ENCODE measurements around the gene NSG1.

NSG1 gene

DNA sequence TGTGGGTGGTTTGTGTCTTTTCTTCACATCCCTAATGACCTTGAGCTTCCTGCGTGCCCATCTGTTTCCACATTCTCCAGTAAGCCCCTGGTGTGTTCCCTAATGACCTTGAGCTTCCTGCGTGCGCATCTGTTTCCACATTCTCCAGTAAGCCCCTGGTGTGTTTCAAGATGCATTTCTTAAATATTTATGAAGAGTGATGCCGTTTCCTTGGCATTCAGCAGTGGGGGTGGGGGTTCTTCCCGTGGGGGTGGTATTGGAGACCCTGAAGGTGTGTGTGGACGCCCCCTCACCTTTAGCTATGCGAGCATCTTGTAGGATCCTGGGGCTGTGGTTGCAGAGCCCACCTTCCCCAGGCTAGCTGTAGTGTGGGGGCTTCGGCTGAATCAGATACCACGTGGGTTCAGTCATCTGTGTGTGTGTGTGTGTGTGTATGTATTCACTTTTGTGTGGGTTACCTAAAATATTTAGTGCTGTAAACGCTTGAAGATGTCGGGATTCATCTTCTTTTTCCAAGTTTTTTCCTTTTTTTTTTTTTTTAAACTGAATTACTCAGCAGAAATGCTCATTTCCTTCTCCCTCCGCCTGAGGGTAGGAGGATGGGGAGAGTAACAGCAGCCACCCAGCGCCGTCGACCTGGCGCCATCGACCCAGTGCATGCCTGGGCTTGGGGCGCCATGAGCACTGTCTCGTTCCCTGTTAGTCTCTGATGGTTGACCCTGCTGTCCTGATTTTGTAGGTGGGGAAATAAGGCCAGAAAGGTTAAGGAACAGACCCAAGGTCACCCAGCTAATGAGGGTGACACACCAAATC is 9.9 kb downstream of the NSG1 start:
- DNase-seq (ENCODE audit: low read depth): no peak

DNA sequence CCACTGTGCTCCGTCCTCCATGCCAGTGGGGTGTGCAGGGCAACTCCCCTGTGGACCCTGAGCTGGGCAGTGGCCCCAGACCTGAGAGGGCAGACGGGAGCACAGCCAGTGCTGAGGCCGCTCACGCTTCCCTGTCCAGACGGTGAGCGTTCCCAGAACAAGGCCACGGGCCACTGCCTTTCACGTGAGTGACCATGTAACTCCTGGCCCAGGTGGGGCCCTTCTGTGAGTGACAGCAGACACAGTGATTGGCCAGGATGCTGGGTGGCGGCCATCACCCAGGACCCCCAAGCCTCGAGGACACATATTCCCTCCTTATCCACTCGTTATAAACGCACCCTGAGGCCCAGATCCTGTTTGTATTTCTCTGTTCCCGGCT is 10.5 kb downstream of the NSG1 start:
- no peak for DNase-seq (ENCODE audit: low read depth)

- DNase-seq (ENCODE audit: low read depth): no peak
Observed at GRCh38 chr4:4398430-4398829, 11.5 kb downstream of the NSG1 start.

DNA sequence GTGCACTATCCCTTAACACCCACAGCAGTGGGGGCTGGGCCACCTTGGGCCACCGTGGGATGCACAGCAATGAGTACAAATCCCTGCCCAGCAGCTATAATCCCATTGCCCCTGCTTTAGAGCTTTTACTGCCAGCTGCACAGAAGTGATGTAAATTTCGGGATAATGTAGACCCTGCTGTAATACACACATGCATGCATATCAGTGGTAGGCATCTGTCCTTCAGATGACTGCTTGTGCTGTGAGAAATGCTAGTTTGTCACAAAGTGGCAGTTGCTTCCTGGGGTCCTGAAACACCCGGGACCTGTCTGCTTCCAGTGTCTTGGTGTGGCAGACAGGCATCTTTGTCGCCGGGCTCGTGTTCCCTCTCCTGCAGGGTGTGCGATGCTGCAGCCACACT is 14.1 kb downstream of the NSG1 start:
- no peak for DNase-seq (ENCODE audit: low read depth)

GRCh38 chr4:4402966-4403365 is 16.1 kb downstream of the NSG1 start:
- no peak for DNase-seq (ENCODE audit: low read depth)

GRCh38 chr4:4405358-4405962 is 18.6 kb downstream of the NSG1 start:
- DNase-seq (ENCODE audit: low read depth): no peak

DNA sequence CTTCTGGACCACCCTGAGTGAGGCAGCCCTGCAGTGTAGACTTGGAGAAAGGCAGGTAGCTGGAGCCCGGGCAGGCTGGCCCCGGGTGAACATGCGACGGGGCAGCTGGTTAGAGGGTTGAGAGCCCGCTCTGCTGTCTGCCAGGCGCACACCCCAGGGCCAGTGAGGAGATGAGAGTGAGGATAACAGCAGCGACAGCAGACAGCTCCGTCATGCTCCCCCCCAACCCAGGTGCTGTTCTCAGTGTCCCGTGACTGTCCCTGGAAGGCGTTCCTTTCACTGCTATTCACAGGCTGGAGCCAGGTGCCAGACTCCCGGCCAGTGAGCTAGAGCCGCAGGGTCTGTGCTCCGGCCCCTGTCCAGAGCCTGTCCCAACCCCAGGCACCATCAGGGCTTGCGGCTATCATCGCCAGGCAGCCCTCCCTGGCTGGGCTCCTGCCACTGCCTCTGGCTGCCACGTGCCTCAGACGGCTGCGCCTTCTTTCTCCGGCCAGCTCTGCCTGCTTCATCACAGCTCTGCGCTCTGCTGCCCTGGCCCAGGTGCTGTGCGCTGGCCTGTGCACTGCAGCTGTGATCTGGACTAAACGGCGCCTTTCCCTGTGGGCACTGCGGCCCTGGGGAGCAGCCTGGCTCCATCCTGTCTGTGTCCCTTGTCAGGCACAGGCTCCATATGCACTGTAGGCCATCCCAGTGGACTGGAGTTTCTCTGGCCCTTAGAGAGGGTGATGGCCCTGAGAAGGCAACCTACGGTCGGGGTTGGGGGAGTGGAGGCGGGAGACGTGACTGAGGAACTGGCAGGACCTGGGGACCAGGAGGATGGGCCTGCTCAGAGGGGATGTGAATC is 19.8 kb downstream of the NSG1 start:
- DNase-seq (ENCODE audit: low read depth): no peak

DNA sequence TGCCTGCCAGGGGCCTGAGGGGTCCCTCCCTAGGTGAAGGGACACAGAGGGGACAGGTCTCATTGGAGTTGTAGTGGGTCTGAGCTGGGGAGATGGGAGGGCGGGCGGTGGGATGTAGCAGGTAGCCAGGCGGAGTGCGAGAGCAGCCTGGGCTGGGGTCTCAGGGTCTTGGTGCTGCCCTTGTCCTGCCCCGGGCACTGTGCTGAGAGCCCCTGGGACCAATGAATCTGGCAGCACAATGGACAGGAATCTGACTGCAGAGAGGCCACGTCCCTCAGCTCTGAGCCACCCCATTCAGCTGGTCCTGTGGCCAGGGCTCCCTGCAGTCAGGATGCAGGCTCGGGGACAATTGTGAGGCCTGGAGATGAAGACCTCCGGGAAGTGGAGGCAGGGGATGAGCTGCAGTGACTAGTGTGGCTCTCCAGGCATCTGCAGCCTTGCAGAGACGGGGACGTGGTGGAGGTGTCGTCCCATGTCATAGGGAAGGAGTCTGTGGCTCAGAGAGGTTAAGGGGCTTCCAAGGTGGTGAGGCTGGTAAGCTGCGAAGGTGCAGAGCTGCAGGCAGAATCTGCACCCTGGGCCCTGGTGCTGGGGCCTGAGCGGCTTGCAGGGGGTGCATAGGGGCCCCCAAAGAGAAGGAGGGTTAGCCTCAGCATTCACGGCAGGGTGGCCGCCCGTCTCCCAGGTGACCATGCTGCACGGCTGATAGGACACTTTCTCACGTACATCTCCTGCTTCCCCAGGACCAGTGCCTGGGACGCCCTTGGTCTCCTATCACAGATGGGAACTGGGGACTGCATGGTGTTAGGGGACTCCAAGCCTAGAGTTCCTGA is 20.6 kb downstream of the NSG1 start:
- DNase-seq (ENCODE audit: low read depth): no peak

DNA sequence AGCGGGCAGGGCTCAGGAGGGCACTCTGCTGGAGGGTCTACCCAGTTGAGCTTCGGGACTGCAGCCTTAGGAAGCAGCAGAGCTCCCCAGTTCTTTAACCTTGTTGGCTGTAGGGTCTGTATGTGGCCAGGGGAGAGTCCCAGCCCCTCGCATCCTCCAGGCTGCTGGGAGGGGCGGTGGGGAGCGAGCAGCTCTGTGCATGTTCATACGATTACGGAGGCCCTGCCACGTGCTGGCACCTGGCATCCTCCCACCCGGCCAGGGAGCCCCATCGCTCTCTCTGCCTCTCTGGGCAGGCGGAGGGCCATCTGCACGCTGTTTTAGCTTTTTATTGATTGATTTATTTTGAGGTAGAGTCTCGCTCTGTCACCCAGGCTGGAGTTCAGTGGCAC is 21.2 kb downstream of the NSG1 start:
- no peak for DNase-seq (ENCODE audit: low read depth)

DNA sequence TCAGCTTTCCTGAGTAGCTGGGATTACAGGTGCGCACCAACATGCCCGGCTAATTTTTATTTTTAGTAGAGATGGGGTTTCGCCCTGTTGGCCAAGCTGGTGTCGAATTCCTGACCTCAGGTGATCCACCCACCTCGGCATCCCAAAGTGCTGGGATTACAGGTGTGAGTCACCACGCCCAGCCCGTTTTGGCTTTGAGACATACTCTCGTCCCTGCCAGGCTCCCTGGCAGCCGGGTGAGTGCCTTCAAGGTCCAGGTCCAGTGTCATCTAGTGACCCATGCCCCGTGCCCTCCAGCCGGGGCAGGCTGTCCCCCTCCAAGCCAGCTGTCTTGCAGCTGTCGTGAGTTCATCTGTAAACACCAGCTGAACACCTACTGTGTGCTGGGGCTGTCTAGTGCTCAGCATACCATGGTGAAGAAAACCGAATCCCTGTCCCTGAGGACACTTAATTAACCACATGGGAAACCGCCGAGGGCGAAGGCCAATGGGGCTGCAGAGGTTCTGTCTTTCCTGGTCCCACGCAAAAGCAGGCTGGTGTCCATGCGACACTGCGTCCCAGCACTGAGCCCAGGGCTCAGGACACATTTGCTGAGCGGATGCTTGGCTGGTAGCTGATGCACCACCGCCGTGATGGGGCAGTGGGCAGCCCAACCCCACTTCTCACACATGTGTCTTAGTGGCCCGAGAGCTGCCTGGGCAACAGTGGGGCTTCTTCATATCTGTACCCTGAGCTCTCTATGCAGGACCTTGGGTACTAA is 21.9 kb downstream of the NSG1 start:
- no peak for DNase-seq (ENCODE audit: low read depth)

DNA sequence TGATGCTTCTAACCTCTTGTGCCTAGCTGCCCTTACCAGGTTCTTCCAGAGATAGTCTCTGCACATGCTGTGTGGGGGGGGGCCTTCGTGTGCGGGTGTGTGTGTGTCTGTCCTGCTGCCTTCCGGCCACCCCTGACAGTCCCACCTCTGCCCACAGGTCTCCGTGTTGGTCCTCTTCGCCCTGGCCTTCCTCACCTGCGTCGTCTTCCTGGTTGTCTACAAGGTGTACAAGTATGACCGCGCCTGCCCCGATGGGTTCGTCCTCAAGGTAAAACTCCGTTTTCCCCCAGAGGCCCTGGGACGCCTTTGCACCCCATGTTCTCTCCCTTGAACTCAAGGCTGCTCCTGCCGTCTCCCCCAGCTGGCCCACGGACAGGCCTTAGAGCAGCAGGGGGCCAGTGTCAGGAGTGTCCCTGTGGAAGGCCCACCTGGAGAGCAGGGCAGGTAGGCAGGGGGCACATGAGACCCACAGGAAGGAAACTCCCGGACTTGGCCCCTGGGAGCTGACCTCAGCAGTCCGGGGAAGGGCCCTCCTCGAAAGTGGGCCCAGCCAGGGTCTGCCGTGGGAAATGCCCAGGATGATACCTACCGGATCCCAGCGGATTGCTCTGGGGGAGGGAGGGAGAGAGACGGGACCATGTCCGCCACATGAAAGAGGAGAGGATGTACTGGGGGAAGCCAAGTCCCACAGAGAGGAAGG is 22.7 kb downstream of the NSG1 start:
- no peak for DNase-seq (ENCODE audit: low read depth)

GRCh38 chr4:4410271-4410670 is 23.4 kb downstream of the NSG1 start:
- DNase-seq (ENCODE audit: low read depth): no peak

DNA sequence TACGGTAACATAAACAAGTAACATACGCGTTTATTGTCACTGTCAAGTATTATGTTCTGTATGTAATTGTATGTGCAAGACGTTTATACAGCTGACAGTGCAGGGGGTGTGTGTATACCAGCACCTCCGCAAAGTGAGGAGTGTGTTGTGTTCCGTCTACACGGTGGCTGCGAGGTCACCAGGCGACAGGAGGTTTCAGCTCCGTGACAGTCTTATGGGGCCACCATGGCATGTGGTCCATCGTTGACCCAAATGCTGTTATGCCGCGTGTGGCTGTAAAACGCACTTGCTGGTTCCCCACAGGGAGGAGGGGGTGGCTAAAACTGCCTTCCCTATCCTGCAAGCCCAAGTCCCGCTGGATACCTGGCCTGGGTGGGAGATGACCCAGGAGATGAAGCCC is 25.0 kb downstream of the NSG1 start:
- no peak for DNase-seq (ENCODE audit: low read depth)

- DNase-seq (ENCODE audit: low read depth): no peak
Observed at GRCh38 chr4:4412641-4413372, 25.9 kb downstream of the NSG1 start.

GRCh38 chr4:4413373-4413725 is 26.4 kb downstream of the NSG1 start:
- DNase-seq (ENCODE audit: low read depth): no peak

DNA sequence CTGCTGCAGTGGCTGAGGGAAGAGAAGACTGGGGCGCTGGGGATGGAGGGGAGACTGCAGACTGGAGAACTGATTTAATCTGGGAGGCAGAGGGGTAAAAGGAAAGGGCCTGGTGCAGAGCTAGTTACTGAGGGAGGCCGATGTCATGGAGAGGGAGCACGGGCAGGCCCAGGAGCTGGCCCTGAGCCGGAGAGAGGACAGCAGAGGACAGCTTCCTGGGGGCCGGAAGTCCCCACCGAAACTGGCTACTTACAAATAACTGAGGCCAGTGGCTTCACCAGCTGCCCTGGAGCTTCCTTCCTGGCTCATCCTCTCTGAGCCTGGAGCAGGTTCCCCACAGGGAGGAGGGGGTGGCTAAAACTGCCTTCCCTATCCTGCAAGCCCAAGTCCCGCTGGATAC is 26.9 kb downstream of the NSG1 start:
- DNase-seq (ENCODE audit: low read depth): no peak

- no peak for DNase-seq (ENCODE audit: low read depth)
Observed at GRCh38 chr4:4415107-4415805, 28.4 kb downstream of the NSG1 start.

DNA sequence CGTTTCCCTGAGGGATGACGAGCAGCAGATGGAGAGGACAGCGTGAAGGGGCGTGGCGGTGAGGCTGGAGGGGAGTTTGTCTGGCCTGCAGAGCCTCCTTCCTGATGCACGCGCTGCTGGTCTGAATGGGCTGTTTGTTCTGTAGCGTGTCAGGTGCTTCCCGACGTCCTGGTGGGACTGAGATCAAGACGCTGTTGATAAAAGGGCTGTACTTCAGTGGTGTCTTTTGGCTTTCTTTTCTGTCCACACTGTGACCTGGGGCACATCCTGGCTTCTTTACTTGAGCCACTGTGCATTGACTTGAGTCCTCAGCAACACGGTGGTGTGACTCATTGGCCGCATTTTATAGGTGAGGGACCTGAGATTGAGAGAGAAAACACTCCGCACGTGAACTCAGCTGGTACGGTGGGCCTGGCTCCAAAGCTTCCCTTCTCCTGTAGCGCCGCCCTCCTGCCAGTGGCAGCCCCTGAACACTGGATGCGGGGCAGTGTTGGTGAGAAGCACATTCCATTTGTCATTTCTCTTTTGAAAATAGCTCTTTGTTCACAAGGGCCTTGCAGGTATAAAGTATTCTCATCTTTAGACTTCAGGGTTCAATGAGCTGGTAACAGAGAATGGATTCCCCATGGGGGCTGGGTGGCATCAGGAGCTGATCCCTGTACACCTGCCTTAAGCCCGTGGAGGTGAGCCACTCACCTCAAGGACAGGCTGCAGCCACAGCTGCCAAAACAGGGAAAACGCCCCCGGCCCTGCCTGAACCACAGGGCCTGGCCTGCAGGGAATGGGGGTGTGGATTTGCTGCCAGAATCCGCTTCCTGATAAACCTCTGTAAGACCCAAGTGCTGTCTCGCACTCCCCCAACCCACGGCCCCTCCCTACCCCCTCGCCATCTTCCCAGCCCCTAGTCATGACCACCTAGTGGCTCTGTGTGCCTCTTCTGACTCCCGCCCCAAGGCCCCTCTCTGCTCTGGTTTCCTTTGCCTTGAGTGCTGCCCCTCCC is 29.2 kb downstream of the NSG1 start:
- no peak for DNase-seq (ENCODE audit: low read depth)

Data from stimulated activated CD8-positive, alpha-beta memory T cell treated with anti-CD3 and anti-CD28 coated beads, Interleukin-7, amount 100 ng/mL, for 24 hours (primary cell).